ENCODE results near the gene PRRG2.

GRCh38 chr19:49615861-49616260, 34.7 kb downstream of the PRRG2 start:
- TF ChIP-seq POLR2A (IDR thresholded peaks at IDR 0.05; ENCODE audit: low read length), result no peak
- no peak for TF ChIP-seq GATA1 (IDR thresholded peaks at IDR 0.05; ENCODE audit: low read depth, low read length)
